ENCODE data around the gene COPB1. TPM values are rescaled to one million over a fixed set of nuclear protein-coding genes. Genes with fewer than 3 reads are reported as not detected.

The COPB1 gene
- polyA plus RNA-seq, 1 donor (not counting 4 experiments of a cell fraction or from before 2014, with no cell fraction given), result 169 TPM

DNA sequence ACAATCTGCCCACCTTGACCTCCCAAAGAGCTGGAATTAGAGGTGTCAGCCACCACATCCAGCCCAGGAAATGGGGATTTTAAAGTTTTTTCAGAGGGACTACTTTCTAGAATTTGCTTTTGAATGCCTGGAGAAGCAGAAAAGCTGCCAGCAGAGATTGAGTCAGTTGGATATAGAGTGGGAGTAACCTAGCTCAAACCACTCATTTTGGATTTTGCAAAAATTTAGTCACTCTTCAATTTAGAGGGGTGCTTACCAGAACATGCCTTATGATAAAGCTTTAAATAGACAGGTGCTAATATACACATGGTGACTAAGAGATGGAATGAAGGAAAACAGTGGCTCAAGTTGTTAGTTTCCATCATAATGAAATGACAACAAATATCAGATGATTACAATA, 47.1 kb upstream of the COPB1 start:
- dilution Hi-C loops (cut with MboI; ENCODE audit: extremely low pct_ligation_motif_present, low sequenced_read_pairs), result no loop called here
- H4K20me1 ChIP-seq (ENCODE audit: control insufficient read depth, extremely low read depth, insufficient read depth, low read length), result no peaks in the 10 kb centered on the region
- TF ChIP-seq, protein P1, sequence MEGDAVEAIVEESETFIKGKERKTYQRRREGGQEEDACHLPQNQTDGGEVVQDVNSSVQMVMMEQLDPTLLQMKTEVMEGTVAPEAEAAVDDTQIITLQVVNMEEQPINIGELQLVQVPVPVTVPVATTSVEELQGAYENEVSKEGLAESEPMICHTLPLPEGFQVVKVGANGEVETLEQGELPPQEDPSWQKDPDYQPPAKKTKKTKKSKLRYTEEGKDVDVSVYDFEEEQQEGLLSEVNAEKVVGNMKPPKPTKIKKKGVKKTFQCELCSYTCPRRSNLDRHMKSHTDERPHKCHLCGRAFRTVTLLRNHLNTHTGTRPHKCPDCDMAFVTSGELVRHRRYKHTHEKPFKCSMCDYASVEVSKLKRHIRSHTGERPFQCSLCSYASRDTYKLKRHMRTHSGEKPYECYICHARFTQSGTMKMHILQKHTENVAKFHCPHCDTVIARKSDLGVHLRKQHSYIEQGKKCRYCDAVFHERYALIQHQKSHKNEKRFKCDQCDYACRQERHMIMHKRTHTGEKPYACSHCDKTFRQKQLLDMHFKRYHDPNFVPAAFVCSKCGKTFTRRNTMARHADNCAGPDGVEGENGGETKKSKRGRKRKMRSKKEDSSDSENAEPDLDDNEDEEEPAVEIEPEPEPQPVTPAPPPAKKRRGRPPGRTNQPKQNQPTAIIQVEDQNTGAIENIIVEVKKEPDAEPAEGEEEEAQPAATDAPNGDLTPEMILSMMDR (optimal IDR thresholded peaks at IDR 0.05 in 1 of 3, IDR thresholded peaks at IDR 0.05 in 1 of 3, conservative IDR thresholded peaks at IDR 0.05 in 1 of 3; ENCODE audit: extremely low read depth in 1 of 3, insufficient read depth in 2 of 3, low read length in 3 of 3), result no peak
- no peak for TF ChIP-seq EZH2 (IDR thresholded peaks at IDR 0.05; ENCODE audit: low read length)

DNA sequence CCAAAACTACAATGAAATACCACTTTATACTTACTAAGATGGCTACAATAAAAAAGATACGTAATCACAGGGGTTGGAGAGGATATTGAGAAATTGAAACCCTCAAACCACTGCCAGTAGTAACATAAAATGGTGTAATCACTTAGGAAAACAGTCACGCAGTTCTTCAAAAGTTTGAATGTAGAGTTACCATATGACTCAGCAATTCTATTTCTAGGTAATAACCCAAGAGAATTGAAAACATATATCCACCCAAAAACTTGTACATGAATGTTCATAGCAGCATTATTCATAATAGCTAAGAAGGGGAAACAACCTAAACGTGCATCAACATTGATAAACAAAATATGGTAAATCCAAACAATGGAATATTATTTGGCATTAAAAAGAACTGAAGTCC, 45.0 kb upstream of the COPB1 start:
- dilution Hi-C loops (cut with MboI; ENCODE audit: extremely low pct_ligation_motif_present, low sequenced_read_pairs), result no loop called here
- H3K79me2 ChIP-seq (ENCODE audit: control insufficient read depth, insufficient read depth, low read length), result no peaks in the 10 kb centered on the region
- no peaks in the 10 kb centered on the region for H3K9me1 ChIP-seq (ENCODE audit: control insufficient read depth, extremely low read depth, insufficient read depth, low read length)
- H4K20me1 ChIP-seq (ENCODE audit: control insufficient read depth, extremely low read depth, insufficient read depth, low read length), result no peaks in the 10 kb centered on the region
- no peak overlapping the region for H2AFZ ChIP-seq (ENCODE audit: control insufficient read depth, low read length)
- no peaks in the 10 kb centered on the region for H3K9me3 ChIP-seq (ENCODE audit: control insufficient read depth, low read depth, low read length)
- H3K27me3 ChIP-seq (ENCODE audit: control insufficient read depth, extremely low read depth, insufficient read depth, low read length), result no peaks in the 10 kb centered on the region
- no peak overlapping the region for H3K4me3 ChIP-seq (ENCODE audit: control insufficient read depth in 2 of 3, extremely low read depth in 1 of 3, insufficient read depth in 2 of 3, low read depth in 1 of 3, low read length in 3 of 3)
- H3K4me2 ChIP-seq (ENCODE audit: control insufficient read depth, extremely low read depth, insufficient read depth, low read depth, low read length), result no peak overlapping the region
- DNase-seq (ENCODE audit: low read depth, low spot score) (no peak), FAIRE-seq (no peak)
- no peaks in the 10 kb centered on the region for H3K36me3 ChIP-seq (ENCODE audit: control insufficient read depth in 2 of 2, extremely low read depth in 1 of 2, insufficient read depth in 2 of 2, low read length in 2 of 2)
- no peak overlapping the region for H3K9ac ChIP-seq (ENCODE audit: control insufficient read depth, extremely low read depth, insufficient read depth, low read length)
- TF ChIP-seq, protein P1 (optimal IDR thresholded peaks at IDR 0.05 in 1 of 3, IDR thresholded peaks at IDR 0.05 in 1 of 3, conservative IDR thresholded peaks at IDR 0.05 in 1 of 3; ENCODE audit: extremely low read depth in 1 of 3, insufficient read depth in 2 of 3, low read length in 3 of 3), result no peak
- TF ChIP-seq EZH2 (IDR thresholded peaks at IDR 0.05; ENCODE audit: low read length), result no peak
- H3K4me1 ChIP-seq (ENCODE audit: control insufficient read depth, extremely low read depth, insufficient read depth, low read length), result no peaks in the 10 kb centered on the region
- no peak overlapping the region for H3K27ac ChIP-seq (ENCODE audit: control insufficient read depth, insufficient read depth, low read length)

More for the DNA sequence above, 47.1 kb upstream of the COPB1 start:
- DNase-seq (ENCODE audit: low read depth, low spot score) (no peak), FAIRE-seq (no peak)
- Histone ChIP-seq H3K9me3 (ENCODE audit: control insufficient read depth, low read depth, low read length) (no peaks in the 10 kb centered on the region), H3K4me3 (ENCODE audit: control insufficient read depth in 2 of 3, extremely low read depth in 1 of 3, insufficient read depth in 2 of 3, low read depth in 1 of 3, low read length in 3 of 3) (no peak overlapping the region), H3K27me3 (ENCODE audit: control insufficient read depth, extremely low read depth, insufficient read depth, low read length) (no peaks in the 10 kb centered on the region), H3K9ac (ENCODE audit: control insufficient read depth, extremely low read depth, insufficient read depth, low read length) (no peak overlapping the region), H3K9me1 (ENCODE audit: control insufficient read depth, extremely low read depth, insufficient read depth, low read length) (no peaks in the 10 kb centered on the region), H3K27ac (ENCODE audit: control insufficient read depth, insufficient read depth, low read length) (no peak overlapping the region), H3K4me2 (ENCODE audit: control insufficient read depth, extremely low read depth, insufficient read depth, low read depth, low read length) (no peak overlapping the region), H3K4me1 (ENCODE audit: control insufficient read depth, extremely low read depth, insufficient read depth, low read length) (no peaks in the 10 kb centered on the region), H3K79me2 (ENCODE audit: control insufficient read depth, insufficient read depth, low read length) (no peaks in the 10 kb centered on the region), H3K36me3 (ENCODE audit: control insufficient read depth in 2 of 2, extremely low read depth in 1 of 2, insufficient read depth in 2 of 2, low read length in 2 of 2) (no peaks in the 10 kb centered on the region), H2AFZ (ENCODE audit: control insufficient read depth, low read length) (no peak overlapping the region)

Measured in keratinocyte (primary cell).